ENCODE data around the gene COL23A1. TPM values are rescaled to one million over a fixed set of nuclear protein-coding genes. Genes with fewer than 3 reads are reported as not detected.

Gene COL23A1
- total and polyA plus RNA-seq, 2 donors (not counting 1 experiment from before 2014, with no cell fraction given): not detected

GRCh38 chr5:178569485-178569884 is 20.7 kb downstream of the COL23A1 start:
- H4K20me1 ChIP-seq (ENCODE audit: control insufficient read depth, extremely low read depth, insufficient read depth, low read length): no peaks in the 10 kb centered on the region
- H3K79me2 ChIP-seq (ENCODE audit: control insufficient read depth, insufficient read depth, low read length): no peaks in the 10 kb centered on the region
- H3K9me3 ChIP-seq (ENCODE audit: control insufficient read depth, insufficient read depth, low read depth, low read length): no peaks in the 10 kb centered on the region
- no peak for DNase-seq (ENCODE audit: low read depth in 2 of 2)
- no peak overlapping the region for H3K27ac ChIP-seq (ENCODE audit: insufficient read depth, low read length)
- no peaks in the 10 kb centered on the region for H3K36me3 ChIP-seq (ENCODE audit: control insufficient read depth, insufficient read depth, low read length)
- H3K4me2 ChIP-seq (ENCODE audit: extremely low read depth, insufficient read depth, low read length): no peak overlapping the region
- H3K9ac ChIP-seq (ENCODE audit: insufficient read depth, low read length): no peak overlapping the region
- no peaks in the 10 kb centered on the region for H3K4me1 ChIP-seq (ENCODE audit: control insufficient read depth, extremely low read depth, insufficient read depth, low read length)
- no peak for TF ChIP-seq CTCF (conservative IDR thresholded peaks at IDR 0.05 in 1 of 2, IDR thresholded peaks at IDR 0.05 in 1 of 2; ENCODE audit: low read depth in 1 of 2, low read length in 2 of 2)
- TF ChIP-seq EZH2 (IDR thresholded peaks at IDR 0.05; ENCODE audit: low read length, missing control alignments): no peak
- no peak overlapping the region for H2AFZ ChIP-seq (ENCODE audit: low read length)
- H3K4me3 ChIP-seq (replicated peaks in 1 of 4; ENCODE audit: control extremely low read depth in 1 of 4, insufficient read depth in 1 of 4, low read depth in 3 of 4, low read length in 4 of 4): no peak overlapping the region
- no peaks in the 10 kb centered on the region for H3K27me3 ChIP-seq (ENCODE audit: control insufficient read depth, insufficient read depth, low read length)

- H3K9me3 ChIP-seq (ENCODE audit: control insufficient read depth, insufficient read depth, low read depth, low read length): no peaks in the 10 kb centered on the region
These were observed 25.2 kb downstream of the COL23A1 start for GRCh38 chr5:178564811-178565550.

GRCh38 chr5:178564397-178564796 is 25.8 kb downstream of the COL23A1 start:
- Histone ChIP-seq H3K27me3 (ENCODE audit: control insufficient read depth, insufficient read depth, low read length) (no peaks in the 10 kb centered on the region), H4K20me1 (ENCODE audit: control insufficient read depth, extremely low read depth, insufficient read depth, low read length) (no peaks in the 10 kb centered on the region), H3K4me1 (ENCODE audit: control insufficient read depth, extremely low read depth, insufficient read depth, low read length) (no peaks in the 10 kb centered on the region), H3K36me3 (ENCODE audit: control insufficient read depth, insufficient read depth, low read length) (no peaks in the 10 kb centered on the region), H3K9me3 (ENCODE audit: control insufficient read depth, insufficient read depth, low read depth, low read length) (no peaks in the 10 kb centered on the region), H3K4me2 (ENCODE audit: extremely low read depth, insufficient read depth, low read length) (no peak overlapping the region), H3K9ac (ENCODE audit: insufficient read depth, low read length) (no peak overlapping the region), H2AFZ (ENCODE audit: low read length) (no peak overlapping the region), H3K27ac (ENCODE audit: insufficient read depth, low read length) (no peak overlapping the region), H3K4me3 (replicated peaks in 1 of 4; ENCODE audit: control extremely low read depth in 1 of 4, insufficient read depth in 1 of 4, low read depth in 3 of 4, low read length in 4 of 4) (no peak overlapping the region), H3K79me2 (ENCODE audit: control insufficient read depth, insufficient read depth, low read length) (no peaks in the 10 kb centered on the region)
- TF ChIP-seq EZH2 (IDR thresholded peaks at IDR 0.05; ENCODE audit: low read length, missing control alignments): no peak
- TF ChIP-seq CTCF (conservative IDR thresholded peaks at IDR 0.05 in 1 of 2, IDR thresholded peaks at IDR 0.05 in 1 of 2; ENCODE audit: low read depth in 1 of 2, low read length in 2 of 2): no peak
- no peak for DNase-seq (ENCODE audit: low read depth in 2 of 2)

More at GRCh38 chr5:178564811-178565550, 25.2 kb downstream of the COL23A1 start:
- TF ChIP-seq EZH2 (IDR thresholded peaks at IDR 0.05; ENCODE audit: low read length, missing control alignments): no peak
- no peak for TF ChIP-seq CTCF (conservative IDR thresholded peaks at IDR 0.05 in 1 of 2, IDR thresholded peaks at IDR 0.05 in 1 of 2; ENCODE audit: low read depth in 1 of 2, low read length in 2 of 2)
- Histone ChIP-seq H3K4me1 (ENCODE audit: control insufficient read depth, extremely low read depth, insufficient read depth, low read length) (no peaks in the 10 kb centered on the region), H3K9ac (ENCODE audit: insufficient read depth, low read length) (no peak overlapping the region), H3K79me2 (ENCODE audit: control insufficient read depth, insufficient read depth, low read length) (no peaks in the 10 kb centered on the region), H4K20me1 (ENCODE audit: control insufficient read depth, extremely low read depth, insufficient read depth, low read length) (no peaks in the 10 kb centered on the region), H3K4me2 (ENCODE audit: extremely low read depth, insufficient read depth, low read length) (no peak overlapping the region), H3K4me3 (replicated peaks in 1 of 4; ENCODE audit: control extremely low read depth in 1 of 4, insufficient read depth in 1 of 4, low read depth in 3 of 4, low read length in 4 of 4) (no peak overlapping the region), H3K27ac (ENCODE audit: insufficient read depth, low read length) (no peak overlapping the region), H2AFZ (ENCODE audit: low read length) (no peak overlapping the region), H3K36me3 (ENCODE audit: control insufficient read depth, insufficient read depth, low read length) (no peaks in the 10 kb centered on the region), H3K27me3 (ENCODE audit: control insufficient read depth, insufficient read depth, low read length) (no peaks in the 10 kb centered on the region)
- no peak for DNase-seq (ENCODE audit: low read depth in 2 of 2)

All from fibroblast of lung (primary cell).